Nephron (organoid): ENCODE measurements around the gene ST6GALNAC3.
A peak's percentile ranks its signal among the peaks of the same experiment; 100 is the strongest.

Experiments used
- H3K27ac Mint-ChIP-seq, 3 experiments: 2 replicates each; pipeline ENCODE4 v1.8.0; 2020; ENCODE audit warnings: mixed read lengths in 3 of 3, mild to moderate bottlenecking in 2 of 3, moderate library complexity in 1 of 3
- H3K27me3 Mint-ChIP-seq: 2 replicates; pipeline ENCODE4 v1.8.0; 2021; ENCODE audit warnings: low read depth, mild to moderate bottlenecking, moderate library complexity, mixed read lengths
- H3K36me3 Mint-ChIP-seq: 2 replicates; pipeline ENCODE4 v1.8.0; 2020; ENCODE audit warnings: low read depth, mixed read lengths
- H3K4me1 Mint-ChIP-seq: 2 replicates; pipeline ENCODE4 v1.8.0; 2020; ENCODE audit warnings: mixed read lengths
- H3K4me3 Mint-ChIP-seq, 3 experiments: 2 replicates each; pipeline ENCODE4 v1.8.0; 2020; ENCODE audit warnings: mild to moderate bottlenecking in 3 of 3, mixed read lengths in 3 of 3, moderate library complexity in 2 of 3
- H3K9me3 Mint-ChIP-seq: 2 replicates; pipeline ENCODE4 v1.8.0; 2020; ENCODE audit warnings: mixed read lengths
- TF ChIP-seq, protein P1 (sequence below), 3 experiments: fragments of 200-600 bp; sonication (generic); IDR thresholded peaks; one replicate each; pipeline ENCODE4 v1.5.0; 2021; ENCODE audit warnings: antibody characterized with exemption in 3 of 3; ENCODE audit not compliant: unreplicated experiment in 3 of 3

The ST6GALNAC3 gene

DNA sequence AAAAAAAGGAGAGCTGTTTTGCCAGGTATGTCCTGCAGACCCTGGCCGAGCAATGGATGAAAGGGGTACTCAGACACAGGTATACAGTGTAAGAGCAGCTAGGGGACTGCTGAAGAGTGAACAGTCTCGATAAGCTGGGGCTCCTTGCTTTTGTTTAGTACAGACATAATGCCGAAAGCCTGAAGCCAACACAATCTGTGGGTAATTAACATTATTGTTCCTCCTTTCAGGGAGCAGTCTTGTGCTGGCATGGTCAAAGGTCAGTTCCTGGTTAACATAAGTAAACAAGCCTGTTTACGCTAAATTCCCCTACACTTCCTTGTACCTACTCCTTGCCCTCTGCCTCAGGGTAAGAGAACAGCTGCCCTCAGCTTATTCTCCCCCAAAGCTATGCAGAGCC, 520.5 kb downstream of the ST6GALNAC3 start:
- H3K9me3 Mint-ChIP-seq = peaks cover 16% of the 10 kb centered on the region
- H3K4me1 Mint-ChIP-seq = no peaks in the 10 kb centered on the region
- H3K36me3 Mint-ChIP-seq = peaks cover 34% of the 10 kb centered on the region
- no peak overlapping the region for H3K4me3 Mint-ChIP-seq
- H3K27me3 Mint-ChIP-seq = no peaks in the 10 kb centered on the region
- no peak overlapping the region for H3K27ac Mint-ChIP-seq
- TF ChIP-seq, protein P1, sequence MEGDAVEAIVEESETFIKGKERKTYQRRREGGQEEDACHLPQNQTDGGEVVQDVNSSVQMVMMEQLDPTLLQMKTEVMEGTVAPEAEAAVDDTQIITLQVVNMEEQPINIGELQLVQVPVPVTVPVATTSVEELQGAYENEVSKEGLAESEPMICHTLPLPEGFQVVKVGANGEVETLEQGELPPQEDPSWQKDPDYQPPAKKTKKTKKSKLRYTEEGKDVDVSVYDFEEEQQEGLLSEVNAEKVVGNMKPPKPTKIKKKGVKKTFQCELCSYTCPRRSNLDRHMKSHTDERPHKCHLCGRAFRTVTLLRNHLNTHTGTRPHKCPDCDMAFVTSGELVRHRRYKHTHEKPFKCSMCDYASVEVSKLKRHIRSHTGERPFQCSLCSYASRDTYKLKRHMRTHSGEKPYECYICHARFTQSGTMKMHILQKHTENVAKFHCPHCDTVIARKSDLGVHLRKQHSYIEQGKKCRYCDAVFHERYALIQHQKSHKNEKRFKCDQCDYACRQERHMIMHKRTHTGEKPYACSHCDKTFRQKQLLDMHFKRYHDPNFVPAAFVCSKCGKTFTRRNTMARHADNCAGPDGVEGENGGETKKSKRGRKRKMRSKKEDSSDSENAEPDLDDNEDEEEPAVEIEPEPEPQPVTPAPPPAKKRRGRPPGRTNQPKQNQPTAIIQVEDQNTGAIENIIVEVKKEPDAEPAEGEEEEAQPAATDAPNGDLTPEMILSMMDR (IDR thresholded peaks at IDR 0.05; ENCODE audit: unreplicated experiment in 3 of 3) = no peak

DNA sequence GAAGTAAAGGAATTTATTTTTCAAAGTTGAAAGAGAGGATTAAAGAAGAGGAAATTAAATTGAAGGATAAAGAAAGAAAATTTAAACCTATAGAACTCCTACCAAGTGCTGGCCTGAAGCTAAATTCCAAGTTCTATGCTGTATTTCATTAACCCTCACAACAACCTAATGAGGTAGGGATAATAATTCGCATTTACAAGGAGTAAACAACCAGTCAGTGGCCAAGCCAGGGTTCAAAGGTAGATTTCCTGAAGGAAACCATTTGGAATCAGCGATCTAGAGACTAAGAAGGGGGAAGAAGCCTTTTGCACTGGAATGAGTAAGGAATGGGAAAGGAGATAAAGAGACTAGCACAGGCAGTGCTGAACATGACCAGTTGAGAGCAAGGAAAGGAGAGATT, 526.9 kb downstream of the ST6GALNAC3 start:
- Mint-ChIP-seq H3K27ac (no peak overlapping the region), H3K4me1 (peaks cover 6% of the 10 kb centered on the region), H3K9me3 (peaks cover 10% of the 10 kb centered on the region), H3K27me3 (no peaks in the 10 kb centered on the region), H3K36me3 (peaks cover 10% of the 10 kb centered on the region), H3K4me3 (no peak overlapping the region)
- TF ChIP-seq, protein P1 (IDR thresholded peaks at IDR 0.05; ENCODE audit: unreplicated experiment in 3 of 3) = no peak

- Mint-ChIP-seq H3K27me3 (no peaks in the 10 kb centered on the region), H3K4me3 (no peak overlapping the region), H3K4me1 (peaks cover 6% of the 10 kb centered on the region), H3K9me3 (no peaks in the 10 kb centered on the region), H3K27ac (no peak overlapping the region), H3K36me3 (no peaks in the 10 kb centered on the region)
- TF ChIP-seq, protein P1 (IDR thresholded peaks at IDR 0.05; ENCODE audit: unreplicated experiment in 3 of 3) = no peak
Measured at GRCh38 chr1:76607717-76608116, 533.2 kb downstream of the ST6GALNAC3 start.

DNA sequence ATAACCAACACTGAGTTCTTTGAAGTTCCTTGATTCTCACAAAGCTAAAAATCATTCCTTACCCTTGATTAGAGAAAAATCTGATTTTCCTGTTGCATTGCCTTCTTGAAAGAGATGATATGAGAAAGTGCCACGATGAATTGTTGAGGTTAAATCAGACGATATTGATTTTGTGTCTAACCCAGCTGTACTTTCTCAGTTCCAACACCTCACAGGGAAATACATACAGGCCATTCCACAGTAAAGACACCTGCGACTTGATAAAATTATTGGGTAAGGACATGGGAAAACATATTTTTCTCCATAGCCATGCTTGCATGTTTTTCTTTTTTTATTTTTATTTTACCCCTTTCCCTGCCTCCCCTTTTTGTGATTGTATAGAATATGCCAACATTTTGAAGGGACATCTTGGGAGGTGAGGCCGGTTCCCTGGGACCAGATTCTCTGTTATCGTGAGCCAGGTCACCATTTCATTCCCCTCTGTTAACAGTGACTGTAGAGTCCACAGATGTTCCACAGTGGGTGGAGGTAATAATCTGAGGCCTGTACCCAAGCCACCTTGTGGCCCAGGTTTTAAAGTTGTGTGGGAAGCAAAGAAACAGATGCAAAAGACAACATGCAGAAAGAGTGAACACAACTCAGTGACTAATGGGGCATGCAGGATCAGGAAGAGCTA, 537.4 kb downstream of the ST6GALNAC3 start:
- TF ChIP-seq, protein P1 (IDR thresholded peaks at IDR 0.05; ENCODE audit: unreplicated experiment in 3 of 3) = no peak
- no peaks in the 10 kb centered on the region for H3K27me3 Mint-ChIP-seq
- no peaks in the 10 kb centered on the region for H3K9me3 Mint-ChIP-seq
- peaks cover 27% of the 10 kb centered on the region for H3K4me1 Mint-ChIP-seq
- H3K4me3 Mint-ChIP-seq = no peak overlapping the region
- H3K27ac Mint-ChIP-seq = peak overlapping the region in 1 of 3 experiments; percentile 41
- no peaks in the 10 kb centered on the region for H3K36me3 Mint-ChIP-seq

GRCh38 chr1:76613886-76614285, 539.3 kb downstream of the ST6GALNAC3 start:
- no peaks in the 10 kb centered on the region for H3K27me3 Mint-ChIP-seq
- H3K9me3 Mint-ChIP-seq = no peaks in the 10 kb centered on the region
- peaks cover 27% of the 10 kb centered on the region for H3K4me1 Mint-ChIP-seq
- TF ChIP-seq, protein P1 (IDR thresholded peaks at IDR 0.05; ENCODE audit: unreplicated experiment in 3 of 3) = no peak
- H3K27ac Mint-ChIP-seq = no peak overlapping the region
- no peaks in the 10 kb centered on the region for H3K36me3 Mint-ChIP-seq
- no peak overlapping the region for H3K4me3 Mint-ChIP-seq
